SK-N-MC (cell line): Measurements from ENCODE around the gene TOPORS.
"Not testable (repeated sequence)": the region's sequence is repeated elsewhere in the genome, so short reads cannot be mapped to it uniquely, and the experiment has no call there.

ENCODE experiments used
- DNase-seq: peaks from one replicate; pipeline ENCODE4 v3.0.0-alpha.2; 2011; ENCODE audit warnings: low read depth, low spot score
- H3K27ac ChIP-seq: fragments of 200-600 bp; sonication (generic); 2 replicates; pipeline ENCODE4 v1.5.1; 2016; ENCODE audit warnings: mixed run types
- H3K36me3 ChIP-seq: fragments of 200-600 bp; sonication (generic); 2 replicates; pipeline ENCODE4 v1.6.1; 2017; ENCODE audit warnings: antibody characterized with exemption, low read length, mixed read lengths; ENCODE audit not compliant: insufficient read depth
- H3K4me3 ChIP-seq: fragments of 200-600 bp; sonication (generic); 2 replicates; pipeline ENCODE4 v1.5.1; 2016
- H3K9ac ChIP-seq: fragments of 200-600 bp; sonication (generic); 2 replicates; pipeline ENCODE4 v1.8.0; 2017; ENCODE audit warnings: mixed run types, mixed read lengths; ENCODE audit not compliant: insufficient read length
- H3K9me3 ChIP-seq: fragments of 200-600 bp; sonication (generic); 2 replicates; pipeline ENCODE4 v1.6.1; 2017; ENCODE audit warnings: low read depth, mild to moderate bottlenecking, antibody characterized with exemption, low read length, moderate library complexity, mixed read lengths
- EZH2 ChIP-seq: fragments of 200-600 bp; sonication (generic); IDR thresholded peaks from one replicate; pipeline ENCODE4 v1.6.1; 2017; ENCODE audit warnings: antibody characterized with exemption
- FOXP2 ChIP-seq: optimal IDR thresholded peaks from 2 replicates; pipeline ENCODE3; 2011; ENCODE audit warnings: mild to moderate bottlenecking, moderate library complexity; ENCODE audit not compliant: insufficient read depth; ENCODE audit errors: extremely low read length, control extremely low read depth
- POLR2AphosphoS5 ChIP-seq: IDR thresholded peaks from 2 replicates; pipeline ENCODE4 v1.6.1; 2012; ENCODE audit warnings: mild to moderate bottlenecking, low read depth, low read length, borderline replicate concordance

TOPORS gene

GRCh38 chr9:32526041-32526706 is 26.2 kb downstream of the TOPORS start, which contains the start of gene RIGI:
Gene RIGI (minus strand): TSS chr9:32526196. CDS start chr9:32526166, 30 bp downstream.
- Histone ChIP-seq H3K9ac (peak within 1 kb of the TSS; percentile 79), H3K27ac (peak within 1 kb of the TSS; percentile 74), H3K36me3 (peaks cover 6% of the 10 kb centered on the region), H3K4me3 (peak within 1 kb of the TSS; percentile 98), H3K9me3 (0 out of 2 replicates have a peak, but pooled peaks cover 2% of the 10 kb centered on the region)
- DNase-seq, result peak; percentile 60
- TF ChIP-seq POLR2AphosphoS5, result no peak; the same call in 1 of the 2 replicates
- TF ChIP-seq EZH2, result no peak
- TF ChIP-seq FOXP2, result no peak

GRCh38 chr9:32525709-32526030 is 26.7 kb downstream of the TOPORS start:
- peak overlapping the region; percentile 79 for H3K9ac ChIP-seq
- H3K9me3 ChIP-seq, result no peaks in the 10 kb centered on the region
- peak overlapping the region; percentile 42; the same call in 1 of the 2 replicates for H3K27ac ChIP-seq
- TF ChIP-seq FOXP2, result no peak
- no peak for TF ChIP-seq POLR2AphosphoS5
- no peak for TF ChIP-seq EZH2
- DNase-seq, result no peak
- peak overlapping the region; percentile 98 for H3K4me3 ChIP-seq
- H3K36me3 ChIP-seq, result peaks cover under 1% of the 10 kb centered on the region

DNA sequence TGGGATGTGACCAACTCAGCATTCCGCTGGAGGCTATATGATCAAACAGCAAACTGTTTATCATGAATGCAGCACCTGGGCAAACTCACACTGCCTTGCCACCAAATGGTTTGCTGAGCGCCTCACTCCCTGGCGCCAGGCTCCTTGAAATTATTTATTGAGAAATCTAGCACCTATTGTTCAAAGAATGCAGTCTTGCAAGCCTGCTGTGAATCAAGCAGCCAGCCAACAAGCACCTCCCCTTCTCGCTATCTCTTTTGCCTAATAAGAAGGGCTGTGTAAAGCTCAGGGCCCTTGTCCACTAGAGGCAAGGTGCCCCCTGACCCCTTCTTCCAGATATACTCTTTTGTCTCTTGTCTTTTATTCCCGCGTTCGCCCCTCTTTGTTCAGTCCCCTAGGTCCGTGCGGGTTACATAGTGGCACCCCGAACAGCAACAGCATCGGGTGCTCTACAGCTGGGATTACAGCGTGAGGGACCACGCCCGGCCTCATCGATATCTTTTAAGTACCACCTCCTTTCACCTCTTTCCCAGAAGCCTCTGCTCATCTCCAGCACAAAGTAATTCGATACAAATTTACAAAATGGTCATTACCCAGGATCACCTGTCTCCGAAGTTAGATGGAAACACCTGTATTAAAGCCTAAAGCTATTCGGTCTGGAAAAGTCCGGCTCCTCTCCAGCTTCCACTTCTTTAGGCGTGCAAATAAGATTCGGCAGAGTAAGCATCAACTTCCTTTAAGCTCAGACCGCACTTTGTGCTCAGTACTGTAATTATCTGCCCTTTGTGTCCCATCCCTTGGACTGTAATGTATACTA is 27.3 kb downstream of the TOPORS start:
- DNase-seq, result no peak
- Histone ChIP-seq H3K36me3 (no peaks in the 10 kb centered on the region), H3K9me3 (no peaks in the 10 kb centered on the region), H3K9ac (no peak overlapping the region), H3K27ac (peak overlapping the region; percentile 42; the same call in 1 of the 2 replicates), H3K4me3 (peak overlapping the region; percentile 98)
- TF ChIP-seq FOXP2 (no peak), POLR2AphosphoS5 (no peak), EZH2 (no peak)

DNA sequence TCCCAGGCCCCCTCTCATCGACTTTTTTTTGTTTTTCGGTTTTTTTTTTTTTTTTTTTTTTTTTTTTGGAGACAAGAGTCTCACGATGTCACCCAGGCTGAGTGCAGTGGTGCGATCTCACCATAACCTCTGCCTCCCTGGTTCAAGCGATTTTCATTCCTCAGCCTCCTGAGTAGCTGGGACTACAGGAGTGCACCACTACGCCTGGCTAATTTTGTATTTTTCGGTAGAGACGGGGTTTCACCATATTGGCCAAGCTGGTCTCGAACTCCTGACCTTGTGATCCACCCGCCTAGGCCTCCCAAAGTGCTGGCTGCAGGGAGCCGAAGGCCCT is 27.9 kb downstream of the TOPORS start:
- not testable (repeated sequence) for H3K4me3 ChIP-seq, H3K36me3 ChIP-seq, H3K9ac ChIP-seq, H3K9me3 ChIP-seq, DNase-seq, H3K27ac ChIP-seq

DNA sequence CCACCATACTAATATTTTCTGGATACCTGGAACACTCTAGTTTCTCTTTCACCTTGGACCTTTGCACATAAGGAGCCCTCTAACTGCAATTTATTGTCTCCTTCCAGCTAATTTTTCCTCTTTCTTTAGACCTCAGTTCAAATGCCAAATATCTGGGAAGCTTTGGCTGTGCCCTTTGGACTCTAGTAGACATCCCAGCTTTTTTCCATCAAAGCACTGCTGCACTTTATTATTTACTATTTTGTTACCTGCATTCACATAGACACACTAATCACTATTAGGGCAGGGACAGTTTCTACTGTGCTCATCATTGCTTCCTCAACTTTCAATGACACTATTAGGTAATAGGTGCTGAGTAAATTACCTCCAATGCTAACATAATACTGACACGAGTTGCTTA is 28.5 kb downstream of the TOPORS start:
- no peak overlapping the region for H3K27ac ChIP-seq
- DNase-seq, result no peak
- H3K4me3 ChIP-seq, result no peak overlapping the region
- no peaks in the 10 kb centered on the region for H3K36me3 ChIP-seq
- H3K9ac ChIP-seq, result no peak overlapping the region
- TF ChIP-seq POLR2AphosphoS5 (no peak), EZH2 (no peak), FOXP2 (no peak)
- peaks cover 6% of the 10 kb centered on the region; the same call in 1 of the 2 replicates for H3K9me3 ChIP-seq

DNA sequence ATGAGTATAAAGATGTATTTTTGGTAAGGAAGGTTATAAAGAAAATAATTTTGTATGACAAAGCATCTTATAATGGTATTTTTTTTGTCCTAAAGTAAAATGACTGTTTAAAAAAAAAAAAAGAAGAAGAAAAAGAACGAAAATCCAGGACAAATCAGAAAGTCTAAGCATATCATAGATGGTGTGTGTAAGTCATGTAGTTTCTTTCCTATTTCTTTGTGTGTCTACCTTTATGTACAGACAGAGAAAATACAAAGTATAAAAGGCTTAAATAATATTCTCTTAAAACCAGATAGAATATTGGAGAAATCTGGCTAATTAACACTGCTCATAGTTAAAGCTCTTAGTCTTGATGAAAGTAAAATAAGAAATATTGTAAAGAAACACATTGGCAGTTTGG is 34.1 kb downstream of the TOPORS start:
- TF ChIP-seq POLR2AphosphoS5 (no peak), FOXP2 (no peak), EZH2 (no peak)
- peaks cover 6% of the 10 kb centered on the region; the same call in 1 of the 2 replicates for H3K9me3 ChIP-seq
- no peaks in the 10 kb centered on the region for H3K36me3 ChIP-seq
- DNase-seq, result no peak
- H3K27ac ChIP-seq, result no peak overlapping the region
- H3K9ac ChIP-seq, result no peak overlapping the region
- H3K4me3 ChIP-seq, result no peak overlapping the region

DNA sequence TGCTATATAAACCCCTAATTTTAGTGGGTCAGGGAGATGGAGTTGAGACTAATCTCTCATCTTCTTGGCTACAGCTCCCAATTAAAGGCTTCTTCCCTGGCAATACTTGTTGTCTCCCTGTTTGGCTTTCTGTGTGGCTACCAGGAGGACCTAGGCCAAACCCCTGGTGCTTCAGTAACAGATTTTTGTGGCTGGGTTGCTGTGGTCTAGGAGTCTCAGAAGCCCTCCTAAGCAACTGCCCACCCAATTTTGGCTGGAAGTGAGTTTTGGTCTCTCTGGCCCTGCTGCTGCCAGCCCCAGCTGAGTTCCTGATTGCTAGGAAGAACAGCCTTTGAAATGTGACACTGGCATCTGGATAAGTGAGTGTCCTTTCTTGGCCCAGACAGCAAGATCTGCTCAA is 36.1 kb downstream of the TOPORS start:
- Histone ChIP-seq H3K27ac (no peak overlapping the region), H3K9me3 (peaks cover 6% of the 10 kb centered on the region; the same call in 1 of the 2 replicates), H3K4me3 (no peak overlapping the region), H3K36me3 (no peaks in the 10 kb centered on the region), H3K9ac (no peak overlapping the region)
- TF ChIP-seq POLR2AphosphoS5 (no peak), FOXP2 (no peak), EZH2 (no peak)
- no peak for DNase-seq

- Histone ChIP-seq H3K9ac (no peak overlapping the region), H3K27ac (no peak overlapping the region), H3K9me3 (no peaks in the 10 kb centered on the region), H3K4me3 (no peak overlapping the region), H3K36me3 (no peaks in the 10 kb centered on the region)
- no peak for DNase-seq
- TF ChIP-seq POLR2AphosphoS5, result no peak
- TF ChIP-seq FOXP2, result no peak
- TF ChIP-seq EZH2, result no peak
Measured at GRCh38 chr9:32508728-32509127, 43.7 kb downstream of the TOPORS start.
